LNCAP (cell line): ENCODE measurements around the gene PPIF.

Source experiments
- TF ChIP-seq, protein P1 (sequence below): fragments of 450-650 bp; IDR thresholded peaks from 2 replicates; pipeline ENCODE4 v1.5.1; 2017; ENCODE audit warnings: mild to moderate bottlenecking

The PPIF gene

DNA sequence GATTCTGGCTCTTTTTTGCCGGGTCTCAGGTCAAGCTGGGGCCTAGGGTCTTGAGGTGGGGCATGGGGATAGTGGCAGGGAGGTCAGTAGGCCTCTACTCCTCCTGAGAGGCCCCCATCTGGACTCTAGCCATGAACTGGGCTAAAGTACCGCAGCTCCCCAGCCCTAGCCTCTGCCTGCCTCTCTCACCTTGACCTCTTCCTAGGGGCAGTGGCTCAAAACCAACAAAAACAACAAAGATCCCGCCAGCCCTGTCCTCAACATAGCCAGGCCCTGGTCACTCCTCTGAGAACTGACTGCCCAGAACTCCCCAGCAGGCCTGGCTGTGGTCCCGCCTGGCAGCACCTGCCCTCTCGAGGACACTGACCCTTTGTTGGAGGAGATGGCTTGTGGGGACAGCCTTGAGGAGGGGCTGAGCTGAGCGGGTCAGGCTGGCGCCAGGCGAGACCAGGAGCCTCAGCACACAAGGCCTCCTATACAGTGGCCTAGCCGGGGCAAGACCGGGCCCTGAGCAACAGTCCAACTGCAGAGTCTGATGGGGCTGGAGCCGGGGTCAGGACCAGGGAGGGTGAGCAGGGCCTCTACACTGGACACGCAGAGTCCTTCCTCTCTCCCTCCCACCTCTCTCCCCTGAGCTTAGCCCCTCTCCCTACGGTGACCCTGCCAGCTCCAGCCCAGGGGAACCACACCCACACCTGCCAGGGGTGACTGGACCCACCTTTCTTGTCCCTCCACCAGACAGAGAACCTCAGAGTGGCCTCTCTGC, 11.6 kb upstream of the PPIF start:
- TF ChIP-seq, protein P1, sequence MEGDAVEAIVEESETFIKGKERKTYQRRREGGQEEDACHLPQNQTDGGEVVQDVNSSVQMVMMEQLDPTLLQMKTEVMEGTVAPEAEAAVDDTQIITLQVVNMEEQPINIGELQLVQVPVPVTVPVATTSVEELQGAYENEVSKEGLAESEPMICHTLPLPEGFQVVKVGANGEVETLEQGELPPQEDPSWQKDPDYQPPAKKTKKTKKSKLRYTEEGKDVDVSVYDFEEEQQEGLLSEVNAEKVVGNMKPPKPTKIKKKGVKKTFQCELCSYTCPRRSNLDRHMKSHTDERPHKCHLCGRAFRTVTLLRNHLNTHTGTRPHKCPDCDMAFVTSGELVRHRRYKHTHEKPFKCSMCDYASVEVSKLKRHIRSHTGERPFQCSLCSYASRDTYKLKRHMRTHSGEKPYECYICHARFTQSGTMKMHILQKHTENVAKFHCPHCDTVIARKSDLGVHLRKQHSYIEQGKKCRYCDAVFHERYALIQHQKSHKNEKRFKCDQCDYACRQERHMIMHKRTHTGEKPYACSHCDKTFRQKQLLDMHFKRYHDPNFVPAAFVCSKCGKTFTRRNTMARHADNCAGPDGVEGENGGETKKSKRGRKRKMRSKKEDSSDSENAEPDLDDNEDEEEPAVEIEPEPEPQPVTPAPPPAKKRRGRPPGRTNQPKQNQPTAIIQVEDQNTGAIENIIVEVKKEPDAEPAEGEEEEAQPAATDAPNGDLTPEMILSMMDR = no peak

DNA sequence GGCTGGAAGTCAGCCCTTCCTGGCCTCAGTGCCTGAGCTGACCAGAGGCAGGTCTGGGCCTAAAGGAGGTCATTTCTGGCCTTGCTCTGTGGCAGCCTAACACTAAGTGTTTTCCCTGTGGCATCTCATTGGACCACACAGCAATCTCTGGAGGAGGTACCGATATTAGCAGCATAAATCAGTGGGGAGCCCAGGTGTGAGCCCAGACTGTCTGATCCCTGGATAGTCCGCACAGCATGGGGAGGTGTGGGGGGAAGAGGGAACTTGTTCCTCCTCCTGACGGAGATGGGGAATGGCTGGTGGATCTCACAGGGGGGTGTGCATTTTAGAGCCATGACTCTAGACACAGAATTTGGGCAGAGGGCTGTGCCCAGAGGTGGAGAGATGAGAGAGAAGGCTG, 11.0 kb upstream of the PPIF start:
- TF ChIP-seq, protein P1 = no peak

DNA sequence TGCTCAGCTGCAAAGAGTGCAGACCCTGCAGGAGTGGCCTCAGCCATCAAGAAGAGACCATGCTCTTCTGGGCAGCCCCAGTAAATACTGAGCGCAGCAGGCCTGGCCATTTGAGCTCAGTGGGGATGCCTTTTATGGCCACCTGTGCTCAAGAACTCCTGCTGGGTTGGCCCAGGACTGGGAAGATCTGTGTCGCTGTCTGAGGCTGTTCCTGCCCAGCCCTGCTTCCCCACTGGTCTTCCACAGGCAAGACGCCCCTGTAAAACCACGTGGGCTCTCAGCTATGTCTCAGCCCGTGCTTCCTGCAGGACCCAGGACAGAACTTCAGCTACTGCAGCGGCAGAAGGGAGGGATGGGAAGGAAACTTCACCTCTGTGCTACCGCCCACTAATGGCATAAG, 10.5 kb upstream of the PPIF start:
- TF ChIP-seq, protein P1 = no peak

DNA sequence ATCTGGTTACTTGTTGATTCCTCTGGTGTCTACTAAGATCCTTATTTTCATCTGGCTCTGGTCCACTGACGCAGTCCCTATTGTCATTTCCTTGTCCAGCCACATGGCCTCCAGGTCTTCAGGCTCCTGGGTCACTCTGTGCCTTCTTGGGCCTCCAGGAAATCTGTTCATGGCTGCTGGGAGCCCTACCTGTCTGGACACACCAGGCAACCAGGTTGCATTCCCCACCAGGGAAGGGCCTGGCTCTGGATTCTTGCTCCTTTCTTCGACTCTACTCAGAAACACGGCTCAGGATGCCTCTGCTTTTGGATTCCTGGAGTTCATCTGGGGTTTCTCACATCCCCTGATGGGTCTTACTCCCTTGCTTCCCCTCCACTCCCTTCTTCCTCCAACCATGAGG, 8.0 kb upstream of the PPIF start:
- TF ChIP-seq, protein P1 = no peak

DNA sequence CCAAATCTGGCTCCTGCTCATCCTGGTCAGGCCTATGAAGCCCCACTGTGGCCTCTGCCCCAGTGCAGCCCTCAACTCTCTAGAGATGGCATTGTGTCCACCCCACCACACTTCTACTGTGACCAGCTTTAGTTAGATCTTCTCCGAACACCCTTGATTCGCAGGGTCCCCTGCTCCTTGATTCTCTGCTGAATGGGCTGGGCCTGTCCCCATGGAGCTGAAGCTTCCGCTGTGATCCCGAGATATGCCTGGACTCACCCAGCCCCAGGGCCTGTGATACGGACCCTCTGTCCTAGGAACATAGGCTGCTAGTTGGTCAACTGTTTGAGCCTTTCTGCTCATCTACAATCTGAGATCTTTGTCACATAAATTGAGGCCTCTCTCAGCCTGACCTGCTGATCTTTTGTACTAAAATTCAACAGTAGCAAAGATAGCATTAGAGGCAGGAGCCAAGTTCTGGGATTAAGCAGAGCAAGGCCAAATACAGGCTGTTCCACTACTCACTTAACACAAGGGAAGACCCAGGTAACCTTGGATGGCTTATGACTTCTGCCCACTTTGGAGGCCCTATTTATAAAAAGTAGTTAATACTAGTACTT, 6.5 kb upstream of the PPIF start:
- TF ChIP-seq, protein P1 = no peak

DNA sequence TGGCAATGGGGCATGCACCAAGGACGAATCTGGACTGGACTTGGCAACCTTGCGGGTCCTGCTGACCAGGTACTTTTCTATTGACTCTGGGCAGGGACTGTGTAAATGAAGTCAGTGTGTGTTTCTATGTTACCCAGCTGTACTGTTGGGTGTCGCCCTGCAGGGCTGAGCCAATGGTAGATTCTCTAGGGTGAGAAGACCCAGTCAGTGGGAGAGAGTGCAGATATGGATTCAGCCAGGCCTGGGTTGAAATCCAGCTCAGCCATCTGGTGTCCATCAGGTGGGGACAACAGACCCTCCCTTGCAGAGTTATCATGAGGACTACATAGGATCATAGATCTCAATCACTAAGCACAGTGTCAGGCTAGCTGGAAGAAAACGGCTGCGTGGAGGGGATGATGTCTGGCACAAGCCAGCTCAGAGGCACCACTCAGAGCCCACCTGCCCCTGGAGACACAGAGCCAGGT, 4.9 kb upstream of the PPIF start:
- TF ChIP-seq, protein P1 = no peak

DNA sequence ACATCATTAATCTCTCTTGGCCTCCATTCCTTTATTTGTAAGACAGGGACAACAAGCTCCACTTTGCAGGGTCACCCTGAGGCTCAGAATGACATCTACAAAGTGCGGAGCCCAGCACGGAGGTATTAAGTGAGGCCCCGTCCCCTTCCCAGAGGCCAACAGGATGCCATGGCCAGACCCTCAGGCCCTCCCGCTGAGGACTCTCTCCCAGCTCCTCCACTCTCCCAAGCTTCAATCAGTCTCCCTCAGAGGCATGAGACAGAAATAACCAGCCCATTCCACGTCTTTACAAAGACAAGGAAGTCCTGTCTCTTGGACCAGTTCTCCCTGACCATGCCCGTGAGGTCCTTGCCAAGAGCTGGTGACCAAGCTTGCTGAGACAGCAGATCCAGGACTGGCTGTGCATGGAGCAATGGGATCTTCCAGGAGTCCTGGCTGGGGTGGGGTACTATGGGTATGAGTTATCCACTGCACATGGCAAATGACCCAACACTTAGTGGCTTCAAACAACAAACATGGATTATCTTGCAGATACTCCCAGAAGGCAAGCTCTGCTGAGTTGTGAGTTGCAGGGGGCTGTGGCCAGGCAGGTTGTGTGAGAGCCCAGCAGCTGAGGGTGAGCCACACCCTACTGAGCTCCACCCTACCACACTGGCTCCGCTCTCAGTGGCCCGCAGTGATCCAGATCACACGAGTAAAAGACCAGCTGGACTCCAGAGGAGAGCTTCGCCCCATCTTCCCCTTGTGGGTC, 4.3 kb upstream of the PPIF start:
- TF ChIP-seq, protein P1 = no peak
